Activated CD8-positive, alpha-beta memory T cell treated with anti-CD3 and anti-CD28 coated beads, Interleukin-2, amount 50 U/mL, for 24 hours (primary cell): ENCODE results near the gene SRPK1.

ENCODE experiments used
- DNase-seq: peaks from one replicate; pipeline ENCODE4 v3.0.0-alpha.2; 2020; ENCODE audit errors: extremely low read depth

SRPK1 gene

DNA sequence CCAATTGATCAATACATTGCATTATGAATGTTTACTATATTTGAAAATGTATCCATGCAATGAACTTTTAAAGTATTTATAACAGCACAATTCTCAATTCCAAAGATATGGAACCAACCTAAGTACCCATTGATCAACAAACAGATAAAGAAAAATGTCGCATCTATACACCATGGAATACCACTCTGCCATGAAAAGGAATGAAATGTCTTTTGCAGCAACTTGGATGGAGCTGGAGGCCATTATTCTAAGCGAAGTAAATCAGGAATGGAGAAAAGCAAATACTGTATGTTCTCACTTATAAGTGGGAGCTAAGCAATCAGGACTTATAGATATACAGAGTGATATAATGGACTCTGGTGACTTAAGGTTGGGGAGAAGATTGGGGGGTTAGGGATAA, 22.9 kb downstream of the SRPK1 start:
- DNase-seq, result no peak

DNA sequence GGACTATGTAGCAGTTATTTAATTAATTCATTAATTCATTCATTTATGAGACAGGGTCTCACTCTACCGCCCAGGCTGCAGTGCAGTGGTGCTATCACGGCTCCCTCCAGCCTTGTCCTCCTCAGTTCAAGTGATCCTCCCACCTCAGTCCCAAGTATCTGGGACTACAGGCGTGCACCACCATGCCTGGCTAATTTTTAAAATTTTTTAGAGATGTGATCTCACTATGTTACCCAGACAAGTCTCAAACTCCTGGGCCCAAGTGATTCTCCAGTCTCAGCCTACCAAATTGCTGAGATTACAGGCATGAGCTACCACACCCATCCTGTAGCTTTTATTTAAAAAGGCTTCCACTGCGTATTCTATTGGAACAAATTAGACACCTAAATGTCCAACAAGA, 23.4 kb downstream of the SRPK1 start:
- no peak for DNase-seq

DNA sequence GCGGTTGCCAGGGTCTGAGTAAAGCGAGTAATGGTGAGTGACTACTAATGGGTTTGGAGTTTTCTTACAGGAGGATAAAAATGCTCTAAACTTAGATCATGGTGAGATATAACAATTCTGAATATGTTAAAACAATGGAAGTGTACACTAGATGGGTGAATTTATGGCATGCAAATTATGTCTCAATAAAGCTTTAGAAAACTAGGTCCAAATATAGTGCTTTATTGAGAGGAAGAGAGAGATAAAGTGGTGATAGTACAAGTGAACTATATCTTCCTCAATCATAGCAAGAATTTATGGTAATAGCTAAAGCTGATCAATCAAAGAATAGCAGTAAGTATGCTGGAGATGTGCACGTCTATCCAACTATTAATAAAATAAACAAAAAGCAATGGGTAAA, 23.9 kb downstream of the SRPK1 start:
- DNase-seq, result no peak

GRCh38 chr6:35896228-35896627, 24.7 kb downstream of the SRPK1 start:
- DNase-seq, result no peak

DNA sequence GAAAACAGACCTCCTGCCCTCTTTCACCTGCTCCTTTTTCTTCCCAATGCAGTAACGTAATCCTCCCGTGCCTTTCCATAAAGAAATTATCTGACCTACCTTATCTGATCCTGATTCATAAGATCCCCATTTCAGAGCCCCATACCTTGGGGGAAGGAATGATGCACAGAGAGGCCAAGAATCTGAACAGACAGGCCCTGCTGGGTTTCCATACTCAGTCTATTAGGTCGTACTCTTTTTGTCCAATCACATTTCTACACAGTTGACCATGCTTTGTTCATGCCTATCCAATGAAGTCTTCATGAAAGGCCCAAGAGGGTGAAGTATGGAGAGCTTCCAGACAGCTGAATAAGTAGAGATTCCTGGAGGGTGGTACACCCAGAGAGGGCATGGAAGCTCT, 25.3 kb downstream of the SRPK1 start:
- DNase-seq, result no peak

DNA sequence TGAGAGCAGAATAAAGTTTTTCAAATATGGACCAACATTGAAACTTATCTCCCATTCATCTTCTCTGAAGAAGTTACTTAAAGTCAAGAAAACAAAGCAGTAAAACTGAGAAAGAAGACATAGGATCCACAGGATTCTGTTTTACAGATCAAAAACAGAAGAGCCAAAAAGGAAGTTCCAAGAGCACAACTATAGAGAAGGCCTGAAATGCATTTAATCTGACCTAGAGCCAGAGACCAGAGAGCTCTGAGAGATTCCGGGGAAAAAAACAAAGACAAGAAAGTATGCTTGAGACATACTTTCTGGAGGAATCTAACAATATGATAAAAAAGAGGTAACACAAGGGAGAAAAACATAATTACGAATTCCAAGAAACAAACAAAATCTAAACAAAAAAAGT, 26.1 kb downstream of the SRPK1 start:
- DNase-seq, result no peak

GRCh38 chr6:35893246-35893645, 27.7 kb downstream of the SRPK1 start:
- DNase-seq, result no peak

GRCh38 chr6:35892482-35892881, 28.4 kb downstream of the SRPK1 start:
- no peak for DNase-seq

GRCh38 chr6:35879151-35879550, 41.7 kb downstream of the SRPK1 start:
- no peak for DNase-seq

GRCh38 chr6:35876902-35877301, 44.0 kb downstream of the SRPK1 start:
- DNase-seq, result no peak

- DNase-seq, result no peak
These were observed 46.2 kb downstream of the SRPK1 start for GRCh38 chr6:35874730-35875129.

- DNase-seq, result no peak
These were observed 61.5 kb downstream of the SRPK1 start for GRCh38 chr6:35859367-35859766.

GRCh38 chr6:35857853-35858252, 63.0 kb downstream of the SRPK1 start:
- no peak for DNase-seq

- no peak for DNase-seq
These were observed 64.6 kb downstream of the SRPK1 start for GRCh38 chr6:35856250-35856649.

GRCh38 chr6:35852994-35853393, 67.9 kb downstream of the SRPK1 start:
- DNase-seq, result no peak

DNA sequence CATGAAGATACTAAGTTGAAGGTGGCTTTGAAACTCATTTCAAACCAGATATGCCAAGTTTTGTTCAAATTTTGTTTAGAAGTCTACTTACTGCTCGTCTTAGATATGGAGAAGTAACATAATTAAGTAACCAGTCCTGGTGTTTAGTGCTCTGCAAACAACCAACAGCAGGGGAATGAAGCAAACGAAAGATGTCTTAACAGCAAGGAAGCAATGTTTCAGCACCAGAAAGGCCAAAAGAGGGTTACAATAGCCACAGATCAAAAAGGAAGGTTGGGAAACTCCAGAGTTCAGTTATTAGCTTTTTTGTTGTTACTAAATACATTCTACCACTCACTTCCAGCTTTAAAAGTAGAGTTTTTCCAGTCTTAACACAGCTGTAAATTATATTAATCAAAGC, 70.7 kb downstream of the SRPK1 start:
- no peak for DNase-seq

DNA sequence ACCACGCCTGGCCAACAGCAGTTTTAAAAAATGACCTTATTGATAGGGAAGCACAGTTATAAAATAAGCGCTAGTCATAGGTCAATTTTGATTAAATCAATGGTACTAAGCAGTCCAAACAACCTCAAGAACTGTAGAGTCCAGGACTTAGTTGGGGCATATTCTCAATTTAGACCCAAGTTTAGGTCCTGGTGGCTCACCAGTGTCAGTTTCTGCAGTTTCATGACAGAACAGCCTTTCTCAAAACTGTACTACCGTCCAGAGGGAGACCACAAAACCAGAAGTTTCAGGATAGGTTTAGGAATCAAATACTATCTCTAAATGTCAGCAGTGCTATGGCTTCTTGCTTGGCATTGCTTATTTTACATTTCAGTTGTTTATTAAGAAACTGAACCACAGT, 76.6 kb downstream of the SRPK1 start:
- DNase-seq, result no peak

- no peak for DNase-seq
These were observed 78.5 kb downstream of the SRPK1 start for GRCh38 chr6:35842381-35842780.

DNA sequence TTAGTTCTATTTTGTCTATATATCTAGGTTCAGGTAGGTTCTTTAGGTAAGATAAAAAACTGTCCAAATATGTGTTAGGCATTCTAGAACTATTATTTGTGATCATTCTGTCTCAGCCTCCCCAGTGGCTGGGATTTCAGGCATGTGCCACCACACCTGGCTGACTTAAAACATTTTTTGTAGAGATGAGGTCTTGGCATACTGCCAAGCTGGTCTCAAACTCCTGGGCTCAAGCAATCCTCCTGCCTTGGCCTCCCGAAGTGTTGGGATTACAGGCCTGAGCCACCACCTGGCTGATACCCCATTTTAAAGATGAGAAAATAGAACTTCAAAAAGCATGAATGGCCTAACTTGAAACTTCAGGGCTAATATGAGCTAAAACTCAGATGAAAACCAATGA, 81.9 kb downstream of the SRPK1 start:
- no peak for DNase-seq

- no peak for DNase-seq
These were observed 87.4 kb downstream of the SRPK1 start for GRCh38 chr6:35833536-35833935.

DNA sequence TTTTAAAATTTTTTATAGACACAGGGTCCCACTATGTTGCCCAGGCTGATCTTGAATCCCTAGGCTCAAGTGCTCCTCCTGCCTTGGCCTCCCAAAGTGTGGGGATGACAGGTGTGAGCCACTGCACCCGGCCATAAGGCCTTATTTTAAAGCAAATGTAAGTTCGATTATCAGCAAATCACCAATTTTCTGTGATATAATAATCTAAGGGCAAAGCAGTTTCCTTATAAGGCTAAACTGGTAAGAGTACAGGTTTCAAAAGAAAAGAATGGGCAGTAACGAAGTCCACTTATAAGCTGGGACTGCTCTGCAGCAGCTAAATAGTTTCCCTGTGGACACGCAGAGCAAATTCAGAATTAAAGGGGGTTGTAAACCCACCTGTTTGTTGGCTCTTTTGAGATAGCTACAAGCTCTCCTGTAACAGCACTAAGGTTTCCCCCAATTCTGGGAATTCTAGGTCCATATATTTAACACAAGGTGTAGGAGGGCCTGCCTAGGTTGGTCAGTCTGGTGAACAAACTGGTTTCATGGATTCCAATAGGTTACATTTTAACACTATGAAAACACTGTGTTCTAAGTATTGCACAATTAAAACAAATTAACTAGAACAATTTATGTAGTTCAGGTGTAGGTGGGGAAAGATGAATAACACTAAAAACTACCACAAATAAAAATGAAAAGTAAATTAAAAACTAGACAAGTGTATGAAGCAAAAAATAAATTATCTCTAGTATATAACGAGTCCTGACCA, 89.5 kb downstream of the SRPK1 start:
- no peak for DNase-seq

GRCh38 chr6:35829306-35829705, 91.6 kb downstream of the SRPK1 start:
- DNase-seq, result no peak

DNA sequence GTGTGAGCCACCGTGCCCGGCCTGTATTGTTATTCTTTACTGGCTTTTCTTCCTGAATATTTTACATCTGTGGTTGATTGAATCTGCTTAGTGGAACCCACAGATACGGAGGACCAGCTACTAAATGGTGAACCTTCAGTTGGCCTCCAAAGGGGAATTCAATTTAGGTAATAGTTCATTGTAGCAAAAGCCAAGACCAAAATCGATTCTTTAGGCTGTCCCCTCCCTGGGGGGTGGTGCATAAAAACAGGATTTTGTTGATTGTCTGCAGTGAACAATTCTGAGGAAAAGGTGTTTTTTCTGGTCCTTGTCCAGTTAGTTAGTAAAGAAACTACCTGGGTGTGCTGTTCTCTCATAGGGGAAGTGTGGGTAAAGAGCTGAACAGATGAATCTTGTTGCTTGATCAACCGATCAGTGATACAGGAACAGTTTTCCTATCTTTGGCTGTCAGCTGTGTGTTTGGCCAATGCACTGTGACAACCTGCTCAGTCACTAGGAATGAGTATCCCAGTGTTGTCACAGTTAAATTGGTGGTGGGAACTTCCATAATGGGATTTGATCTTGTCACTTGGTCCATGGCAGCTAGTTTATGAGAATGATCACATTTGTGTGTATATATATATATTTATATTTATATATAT, 96.2 kb downstream of the SRPK1 start:
- DNase-seq, result no peak

- DNase-seq, result no peak
These were observed 97.3 kb downstream of the SRPK1 start for GRCh38 chr6:35823601-35824000.
